WTC11 (cell line): ENCODE measurements around the gene C2orf80.

ENCODE experiments used
- E2F4 ChIP-seq: sonication (generic); formaldehyde crosslinking; IDR thresholded peaks from 2 replicates; pipeline ENCODE4 v1.8.1; 2022; ENCODE audit warnings: low read depth, mild to moderate bottlenecking, moderate library complexity, missing genetic modification reagents, borderline replicate concordance
- ZBTB21 ChIP-seq: sonication (generic); formaldehyde crosslinking; IDR thresholded peaks from 2 replicates; pipeline ENCODE4 v1.8.1; 2023; ENCODE audit warnings: mild to moderate bottlenecking, missing genetic modification reagents, borderline replicate concordance
- ZNF138 ChIP-seq: sonication (generic); formaldehyde crosslinking; conservative IDR thresholded peaks from 2 replicates; pipeline ENCODE4 v1.8.1; 2022; ENCODE audit warnings: mild to moderate bottlenecking, moderate library complexity, missing genetic modification reagents

- TF ChIP-seq E2F4 (CRISPR knock-in tag) (no peak), ZNF138 (CRISPR knock-in tag) (no peak), ZBTB21 (CRISPR knock-in tag) (no peak)
Measured at GRCh38 chr2:208175069-208175839, 14.6 kb downstream of the C2orf80 start.
